SU-DHL-6 (cell line): ENCODE results near the gene KLF13.

Source experiments
- CTCF ChIP-seq: fragments of 200-600 bp; sonication (generic); IDR thresholded peaks from one replicate; pipeline ENCODE4 v1.5.1; 2017; ENCODE audit warnings: antibody characterized with exemption, mild to moderate bottlenecking, low read length, moderate library complexity; ENCODE audit not compliant: insufficient read depth, poor library complexity, severe bottlenecking
- EZH2phosphoT487 ChIP-seq: fragments of 200-600 bp; sonication (generic), shearing (Covaris generic); conservative IDR thresholded peaks from 2 replicates; pipeline ENCODE4 v1.6.1; 2018; ENCODE audit warnings: mild to moderate bottlenecking, antibody characterized with exemption, low read length, moderate library complexity, mixed read lengths

GRCh38 chr15:31377030-31377429 lies 50.4 kb downstream of the KLF13 start:
- TF ChIP-seq CTCF (no peak), EZH2phosphoT487 (no peak)
